Kidney capillary endothelial cell (primary cell): Measurements from ENCODE around the gene ERC2.
"Not testable (repeated sequence)": the region's sequence is repeated elsewhere in the genome, so short reads cannot be mapped to it uniquely, and the experiment has no call there.

Experiments used
- DNase-seq: peaks from one replicate; pipeline ENCODE4 v3.0.0-alpha.2; 2018; ENCODE audit warnings: low spot score

ERC2 gene

GRCh38 chr3:56468184-56469106 lies at the start of gene ERC2:
TSS of gene ERC2 (minus strand) at chr3:56468467.
- DNase-seq = peak; percentile 9

- DNase-seq = no peak
Measured at GRCh38 chr3:56502738-56503137, 34.5 kb upstream of the ERC2 start.

GRCh38 chr3:56496376-56496775 lies 28.1 kb upstream of the ERC2 start:
- not testable (repeated sequence) for DNase-seq

GRCh38 chr3:56494679-56495322 lies 26.5 kb upstream of the ERC2 start:
- DNase-seq = peak; percentile 82

GRCh38 chr3:56491566-56491965 lies 23.3 kb upstream of the ERC2 start:
- DNase-seq = no peak

GRCh38 chr3:56488812-56489600 lies 20.7 kb upstream of the ERC2 start:
- DNase-seq = no peak

- DNase-seq = no peak
Measured at GRCh38 chr3:56484525-56485032, 16.3 kb upstream of the ERC2 start.

- DNase-seq = no peak
Measured at GRCh38 chr3:56484122-56484521, 15.9 kb upstream of the ERC2 start.

- no peak for DNase-seq
Measured at GRCh38 chr3:56477646-56478045, 9.4 kb upstream of the ERC2 start.

GRCh38 chr3:56476771-56477170 lies 8.5 kb upstream of the ERC2 start:
- no peak for DNase-seq

- no peak for DNase-seq
Measured at GRCh38 chr3:56471771-56472170, 3.5 kb upstream of the ERC2 start.

GRCh38 chr3:56469141-56469540 lies 874 bp upstream of the ERC2 start:
- DNase-seq = peak; percentile 27

GRCh38 chr3:56467801-56468183 lies 475 bp downstream of the ERC2 start:
- no peak for DNase-seq

GRCh38 chr3:56467108-56467507 lies 1.2 kb downstream of the ERC2 start:
- peak; percentile 7 for DNase-seq

GRCh38 chr3:56459719-56460118 lies 8.5 kb downstream of the ERC2 start:
- DNase-seq = no peak

GRCh38 chr3:56459104-56459496 lies 9.2 kb downstream of the ERC2 start:
- no peak for DNase-seq

GRCh38 chr3:56458496-56459103 lies 9.7 kb downstream of the ERC2 start:
- DNase-seq = no peak

- no peak for DNase-seq
Measured at GRCh38 chr3:56456117-56456516, 12.2 kb downstream of the ERC2 start.

GRCh38 chr3:56453011-56453410 lies 15.3 kb downstream of the ERC2 start:
- no peak for DNase-seq

GRCh38 chr3:56452085-56452484 lies 16.2 kb downstream of the ERC2 start:
- no peak for DNase-seq

- DNase-seq = no peak
Measured at GRCh38 chr3:56443372-56443771, 24.9 kb downstream of the ERC2 start.

GRCh38 chr3:56428667-56429066 lies 39.6 kb downstream of the ERC2 start:
- no peak for DNase-seq
